Adrenal gland (tissue), 5 donors: Measurements from ENCODE around the gene INSL4.

ENCODE experiments used
- CTCF ChIP-seq, 6 experiments: fragments of 450-650 bp in 4 of 6; fragments of 200-600 bp in 2 of 6; sonication (generic) in 1 of 6; IDR thresholded peaks; 1 replicate in 5 of 6; 2 replicates in 1 of 6; pipeline versions ENCODE4 v1.5.1 to v1.8.0; 2016 to 2021; ENCODE audit warnings: antibody characterized with exemption in 6 of 6, mild to moderate bottlenecking in 2 of 6, moderate library complexity in 1 of 6
- POLR2A ChIP-seq, 2 donors: fragments of 450-650 bp; IDR thresholded peaks; one replicate each; pipeline ENCODE4 v1.6.1; 2017; ENCODE audit warnings: antibody characterized with exemption in 2 of 2, mild to moderate bottlenecking in 2 of 2, moderate library complexity in 1 of 2
- donor health status: DM: no; HTN: no; CAD: no.

DNA sequence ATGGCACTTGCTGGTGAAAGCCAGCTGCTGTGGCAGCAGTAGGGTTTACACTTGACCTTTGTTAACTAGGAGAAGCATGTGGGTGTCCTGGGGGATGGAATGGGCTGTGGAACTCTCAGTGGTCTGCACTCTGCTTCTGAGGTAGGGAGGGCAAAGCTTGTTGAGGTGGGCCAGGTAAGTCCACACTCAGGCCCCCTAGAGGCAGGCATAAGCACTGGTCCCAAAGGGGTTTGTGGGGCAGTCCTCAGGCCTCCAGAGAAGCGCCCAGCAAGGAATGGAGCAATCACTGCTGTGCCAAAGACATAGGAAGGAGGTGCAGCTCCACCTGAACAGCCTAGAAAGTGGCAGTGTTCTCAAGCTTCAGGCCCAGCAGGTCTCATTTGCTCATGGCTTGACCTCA lies 34.7 kb downstream of the INSL4 start:
- no peak for TF ChIP-seq CTCF (IDR thresholded peaks at IDR 0.05)
- TF ChIP-seq POLR2A (IDR thresholded peaks at IDR 0.05), result no peak
